H1 (cell line): ENCODE measurements around the gene TARS2.

Experiments used
- ATF2 ChIP-seq: IDR thresholded peaks from 2 replicates; pipeline ENCODE4 v1.6.1; 2012; ENCODE audit warnings: low read length, inconsistent platforms
- ATF3 ChIP-seq: IDR thresholded peaks from 2 replicates; pipeline ENCODE4 v1.6.1; 2011; ENCODE audit warnings: low read depth, mild to moderate bottlenecking, low read length; ENCODE audit not compliant: insufficient read depth
- BCL11A ChIP-seq, 2 experiments: IDR thresholded peaks; one replicate each; pipeline ENCODE4 v1.6.1; 2011; ENCODE audit warnings: low read depth in 2 of 2, low read length in 2 of 2, mild to moderate bottlenecking in 2 of 2
- CHD2 ChIP-seq: IDR thresholded peaks from 2 replicates; pipeline ENCODE4 v1.6.1; 2012; ENCODE audit warnings: low read length, improper control_type of control experiment
- CTCF ChIP-seq, 3 experiments: IDR thresholded peaks; 1 replicate in 2 of 3; 2 replicates in 1 of 3; pipeline versions ENCODE4 v1.5.1 to v1.6.1; 2011; ENCODE audit warnings: low read length in 3 of 3, mild to moderate bottlenecking in 3 of 3, inconsistent platforms in 2 of 3, low read depth in 1 of 3, moderate library complexity in 1 of 3; ENCODE audit not compliant: insufficient read depth in 1 of 3; ENCODE audit errors: control extremely low read depth in 1 of 3
- JUN ChIP-seq: IDR thresholded peaks from 2 replicates; pipeline ENCODE4 v1.6.1; 2011; ENCODE audit warnings: low read depth, mild to moderate bottlenecking, improper control_type of control experiment, low read length
- POLR2A ChIP-seq, 2 experiments: IDR thresholded peaks; 1 replicate in 1 of 2; 2 replicates in 1 of 2; pipeline ENCODE4 v1.6.1; 2011; ENCODE audit warnings: low read depth in 2 of 2, low read length in 2 of 2, mild to moderate bottlenecking in 2 of 2; ENCODE audit errors: control extremely low read depth in 1 of 2
- POLR2AphosphoS5 ChIP-seq: IDR thresholded peaks from 2 replicates; pipeline ENCODE4 v1.6.1; 2011; ENCODE audit warnings: low read depth, low read length
- RNF2 ChIP-seq: fragments of 200-900, 300-1000 bp; sonication (generic); IDR thresholded peaks from 2 replicates; pipeline ENCODE4 v1.7.1; 2016; ENCODE audit warnings: borderline replicate concordance, low read depth, mild to moderate bottlenecking, antibody characterized with exemption, low read length; ENCODE audit not compliant: poor library complexity, severe bottlenecking; ENCODE audit errors: missing control alignments
- SRF ChIP-seq: IDR thresholded peaks from 2 replicates; pipeline ENCODE4 v1.6.1; 2011; ENCODE audit warnings: mild to moderate bottlenecking, low read depth, low read length, moderate library complexity
- YY1 ChIP-seq: IDR thresholded peaks from 2 replicates; pipeline ENCODE4 v1.6.1; 2011; ENCODE audit warnings: low read depth, mild to moderate bottlenecking, low read length

GRCh38 chr1:150550222-150551050 lies 63.2 kb downstream of the TARS2 start:
- TF ChIP-seq POLR2A (IDR thresholded peaks at IDR 0.05; ENCODE audit: control extremely low read depth in 1 of 2, low read depth in 2 of 2, low read length in 2 of 2) = no peak
- TF ChIP-seq BCL11A (IDR thresholded peaks at IDR 0.05; ENCODE audit: low read depth in 2 of 2, low read length in 2 of 2) = no peak
- no peak for TF ChIP-seq CTCF (IDR thresholded peaks at IDR 0.05; ENCODE audit: control extremely low read depth in 1 of 3, insufficient read depth in 1 of 3, low read depth in 1 of 3, low read length in 3 of 3)
- TF ChIP-seq JUN = no peak
- TF ChIP-seq ATF2 = no peak
- TF ChIP-seq RNF2 = no peak
- no peak for TF ChIP-seq ATF3
- no peak for TF ChIP-seq POLR2AphosphoS5
- no peak for TF ChIP-seq YY1
- TF ChIP-seq CHD2 = no peak
- TF ChIP-seq SRF = no peak
